ENCODE results near the gene LSM12.
A peak's percentile ranks its signal among the peaks of the same experiment; 100 is the strongest.

The LSM12 gene

DNA sequence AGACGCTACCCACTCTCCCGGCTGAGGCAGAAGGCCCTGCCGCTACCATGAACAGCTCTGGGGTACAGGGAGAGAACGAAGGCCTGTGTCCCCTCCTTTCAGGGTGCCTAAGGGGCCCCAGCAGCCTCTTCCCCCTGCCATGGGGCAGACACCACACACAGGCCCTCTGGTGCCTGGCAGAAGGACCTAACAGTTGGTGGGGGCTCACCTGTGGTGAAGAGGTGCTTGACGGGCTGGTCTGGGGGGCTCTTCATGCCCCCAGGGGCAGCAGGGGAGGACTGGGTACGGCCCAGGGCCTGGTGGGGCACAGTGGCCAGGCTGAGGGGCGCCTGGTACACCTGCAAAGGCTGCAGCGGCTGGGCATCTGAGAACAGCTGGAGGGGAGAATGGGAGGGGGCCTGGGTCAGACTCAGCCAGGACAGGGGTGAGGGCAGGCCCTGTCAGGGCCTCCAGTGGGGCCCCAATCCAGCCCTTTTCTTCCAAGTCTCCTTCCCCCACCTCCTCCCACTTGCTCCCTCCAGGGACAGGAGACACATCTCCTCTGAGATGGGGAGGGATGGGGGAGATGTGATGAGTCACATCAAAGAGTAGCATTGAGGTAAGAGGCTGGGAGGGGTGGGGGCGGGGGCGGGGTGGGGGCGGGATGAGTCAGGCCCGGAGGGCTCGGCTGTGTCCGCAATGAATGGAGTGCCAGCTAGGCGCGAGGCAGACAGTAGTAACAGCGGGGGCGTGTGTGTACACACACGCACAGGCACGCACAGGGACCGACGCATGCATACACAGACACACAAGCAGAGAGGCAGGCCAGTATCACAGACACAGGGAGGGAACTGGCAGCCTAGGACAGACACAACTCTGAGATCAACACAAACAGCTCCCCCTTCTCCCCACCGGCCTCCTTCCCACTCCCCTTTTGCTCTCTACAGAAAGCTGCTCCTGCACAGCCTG lies 20.2 kb upstream of the LSM12 start:
- H3K4me3 ChIP-seq (ENCODE audit: low read depth, low read length), result no peak overlapping the region
- TF ChIP-seq, protein P1, sequence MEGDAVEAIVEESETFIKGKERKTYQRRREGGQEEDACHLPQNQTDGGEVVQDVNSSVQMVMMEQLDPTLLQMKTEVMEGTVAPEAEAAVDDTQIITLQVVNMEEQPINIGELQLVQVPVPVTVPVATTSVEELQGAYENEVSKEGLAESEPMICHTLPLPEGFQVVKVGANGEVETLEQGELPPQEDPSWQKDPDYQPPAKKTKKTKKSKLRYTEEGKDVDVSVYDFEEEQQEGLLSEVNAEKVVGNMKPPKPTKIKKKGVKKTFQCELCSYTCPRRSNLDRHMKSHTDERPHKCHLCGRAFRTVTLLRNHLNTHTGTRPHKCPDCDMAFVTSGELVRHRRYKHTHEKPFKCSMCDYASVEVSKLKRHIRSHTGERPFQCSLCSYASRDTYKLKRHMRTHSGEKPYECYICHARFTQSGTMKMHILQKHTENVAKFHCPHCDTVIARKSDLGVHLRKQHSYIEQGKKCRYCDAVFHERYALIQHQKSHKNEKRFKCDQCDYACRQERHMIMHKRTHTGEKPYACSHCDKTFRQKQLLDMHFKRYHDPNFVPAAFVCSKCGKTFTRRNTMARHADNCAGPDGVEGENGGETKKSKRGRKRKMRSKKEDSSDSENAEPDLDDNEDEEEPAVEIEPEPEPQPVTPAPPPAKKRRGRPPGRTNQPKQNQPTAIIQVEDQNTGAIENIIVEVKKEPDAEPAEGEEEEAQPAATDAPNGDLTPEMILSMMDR (IDR thresholded peaks at IDR 0.05; ENCODE audit: low read depth, low read length, missing control alignments), result no peak
- DNase-seq (ENCODE audit: low read depth), result no peak

DNA sequence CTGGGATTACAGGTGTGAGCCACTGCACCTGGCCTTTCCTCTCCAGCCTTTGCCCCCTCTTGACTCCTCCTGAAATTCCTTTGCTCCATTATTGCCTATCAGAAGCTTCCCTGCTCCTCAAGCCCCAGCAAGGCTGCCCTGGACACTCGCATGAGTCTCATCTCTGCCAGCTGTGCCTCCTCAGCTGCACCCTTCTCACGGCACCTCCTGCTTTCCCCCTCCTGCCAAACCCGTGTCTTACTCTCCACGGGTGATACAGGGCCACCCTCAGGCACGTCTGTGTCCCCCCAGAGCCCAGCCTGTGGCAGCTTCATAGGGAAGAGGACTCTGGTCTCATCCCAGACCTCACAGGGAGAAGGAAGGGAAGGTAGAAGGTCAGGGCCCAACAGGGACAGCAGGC lies 19.4 kb upstream of the LSM12 start:
- DNase-seq (ENCODE audit: low read depth), result no peak
- TF ChIP-seq, protein P1 (IDR thresholded peaks at IDR 0.05; ENCODE audit: low read depth, low read length, missing control alignments), result no peak
- H3K4me3 ChIP-seq (ENCODE audit: low read depth, low read length), result no peak overlapping the region

DNA sequence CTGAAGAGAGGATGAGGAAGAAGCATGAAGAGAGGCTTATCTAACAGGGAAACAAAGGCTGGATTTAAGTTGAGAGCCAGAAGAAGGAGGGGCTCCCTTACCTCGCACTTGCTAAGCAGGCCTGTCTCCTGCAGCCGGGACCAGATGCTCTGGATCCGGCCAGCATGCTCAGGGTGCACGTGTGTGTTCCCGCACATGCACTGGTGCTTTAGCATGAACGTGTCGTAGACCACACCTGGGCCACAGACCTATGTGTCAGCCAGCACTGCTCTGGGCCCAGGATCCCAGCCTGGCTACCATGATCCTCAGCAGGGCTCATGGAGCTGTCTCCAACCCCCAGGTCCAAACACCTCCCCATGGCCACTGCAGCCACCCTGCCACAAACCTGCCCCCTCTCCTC lies 18.4 kb upstream of the LSM12 start:
- TF ChIP-seq, protein P1 (IDR thresholded peaks at IDR 0.05; ENCODE audit: low read depth, low read length, missing control alignments), result no peak
- no peak for DNase-seq (ENCODE audit: low read depth)
- no peak overlapping the region for H3K4me3 ChIP-seq (ENCODE audit: low read depth, low read length)

DNA sequence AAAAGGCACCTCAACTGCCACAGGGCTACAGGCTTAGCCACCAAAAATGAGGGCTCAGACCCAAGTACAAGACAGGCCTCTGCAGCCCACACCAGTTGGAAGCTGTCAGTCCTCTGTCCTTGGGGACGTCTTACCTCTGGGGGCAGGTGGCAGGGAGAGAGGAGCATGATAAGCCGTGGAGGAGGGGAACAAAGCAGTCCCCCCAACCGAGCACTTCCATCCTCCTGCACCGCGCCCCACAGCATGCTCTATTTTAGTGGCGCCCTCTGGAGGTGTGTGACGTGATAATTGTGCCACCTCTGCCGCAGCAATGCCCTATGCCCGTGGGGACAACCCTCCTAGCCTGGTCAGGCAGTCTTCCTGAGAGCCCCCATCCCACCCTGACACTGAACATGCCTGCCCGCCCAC lies 17.7 kb upstream of the LSM12 start:
- H3K4me3 ChIP-seq (ENCODE audit: low read depth, low read length), result no peak overlapping the region
- no peak for DNase-seq (ENCODE audit: low read depth)
- TF ChIP-seq, protein P1 (IDR thresholded peaks at IDR 0.05; ENCODE audit: low read depth, low read length, missing control alignments), result peak; percentile 41

DNA sequence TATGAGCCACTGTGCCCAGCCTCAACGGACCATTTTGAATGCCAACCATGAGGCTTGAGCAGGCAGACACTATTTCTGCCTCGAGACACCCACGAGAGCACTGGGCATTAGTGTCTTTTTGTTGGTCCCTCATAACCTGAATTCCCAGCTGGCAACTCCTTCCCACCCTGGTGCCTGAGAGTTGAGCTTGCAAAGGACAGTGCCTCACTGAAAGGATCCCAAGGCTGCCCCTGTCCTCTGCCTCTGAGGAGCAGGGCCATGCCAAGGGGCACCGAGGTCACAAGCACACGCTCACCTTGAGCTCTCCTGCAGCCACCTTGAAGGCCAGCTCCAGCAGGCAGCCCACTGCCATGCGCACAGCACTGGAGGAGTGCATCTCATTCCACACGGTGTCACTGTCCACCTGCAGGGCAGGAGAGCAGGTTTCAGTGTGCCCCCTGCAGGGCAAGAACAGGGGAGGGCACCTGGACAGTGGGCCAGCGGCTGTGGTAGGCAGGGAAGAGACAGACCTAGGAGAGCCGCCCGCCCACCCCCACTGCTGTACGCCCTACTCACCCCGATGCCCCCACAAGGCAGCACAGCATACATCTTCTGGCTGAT lies 16.9 kb upstream of the LSM12 start:
- no peak overlapping the region for H3K4me3 ChIP-seq (ENCODE audit: low read depth, low read length)
- no peak for DNase-seq (ENCODE audit: low read depth)
- TF ChIP-seq, protein P1 (IDR thresholded peaks at IDR 0.05; ENCODE audit: low read depth, low read length, missing control alignments), result peak; percentile 39

DNA sequence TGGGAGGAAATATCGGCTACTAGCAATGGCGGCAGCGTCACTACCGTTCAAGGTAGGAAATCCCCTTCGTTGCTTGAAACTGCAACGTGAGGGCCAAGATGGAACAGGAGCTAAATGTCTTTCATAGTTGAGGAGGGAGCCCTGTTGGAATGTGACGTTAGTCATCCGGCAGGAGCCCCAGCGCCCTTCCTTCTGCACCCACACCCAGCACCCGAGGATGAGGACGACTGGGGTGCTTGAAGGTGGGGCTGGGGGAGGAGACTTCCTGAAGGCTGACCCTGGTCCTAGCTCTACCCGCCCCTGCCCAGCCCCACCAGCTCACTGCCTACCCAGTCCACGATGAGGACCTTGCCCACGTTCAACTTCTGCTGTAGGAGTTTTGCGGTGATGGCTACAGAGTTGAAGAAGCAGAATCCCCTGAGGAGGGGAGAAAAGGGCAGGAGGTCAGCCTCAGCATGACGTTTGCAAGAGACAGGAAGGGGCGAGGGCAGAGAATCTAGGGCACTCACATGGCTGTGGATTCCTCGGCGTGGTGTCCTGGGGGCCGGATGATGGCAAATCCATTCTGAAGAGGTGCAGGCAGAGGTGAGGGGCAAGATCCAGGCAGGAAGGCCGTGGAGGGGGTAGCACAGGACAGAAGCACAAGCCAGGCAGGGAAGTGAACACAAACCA lies 15.9 kb upstream of the LSM12 start:
- TF ChIP-seq, protein P1 (IDR thresholded peaks at IDR 0.05; ENCODE audit: low read depth, low read length, missing control alignments), result no peak
- DNase-seq (ENCODE audit: low read depth), result no peak
- H3K4me3 ChIP-seq (ENCODE audit: low read depth, low read length), result no peak overlapping the region

Data from GM12864 (cell line).